DND-41 (cell line): Measurements from ENCODE around the gene DPYSL3.

Source experiments
- ATAC-seq: fragments of 200-7000 bp; cut with Tn5 transposase; 3 replicates; pipeline ENCODE4 v1.9.1; 2021; ENCODE audit warnings: low read depth; ENCODE audit not compliant: insufficient read depth
- DNase-seq: peaks from one replicate; pipeline ENCODE4 v3.0.0-alpha.2; 2020
- H2AFZ ChIP-seq: 2 replicates; pipeline ENCODE4 v1.6.0; 2012; ENCODE audit warnings: low read depth, low read length
- H3K27ac ChIP-seq: 2 replicates; pipeline ENCODE4 v1.5.1; 2012; ENCODE audit warnings: low read length, inconsistent platforms
- H3K27me3 ChIP-seq: fragments of 200-600 bp; sonication (generic); 2 replicates; pipeline ENCODE4 v1.6.0; 2012; ENCODE audit warnings: low read length, mild to moderate bottlenecking, inconsistent platforms; ENCODE audit not compliant: insufficient read depth, poor library complexity
- H3K36me3 ChIP-seq: 2 replicates; pipeline ENCODE4 v1.5.1; 2012; ENCODE audit warnings: low read length, inconsistent platforms; ENCODE audit not compliant: insufficient read depth
- H3K4me1 ChIP-seq: 2 replicates; pipeline ENCODE4 v1.5.1; 2012; ENCODE audit warnings: mild to moderate bottlenecking, low read length; ENCODE audit not compliant: insufficient read depth
- H3K4me2 ChIP-seq: 2 replicates; pipeline ENCODE4 v1.6.0; 2012; ENCODE audit warnings: mild to moderate bottlenecking, moderate library complexity, low read length, inconsistent platforms; ENCODE audit not compliant: insufficient read depth
- H3K4me3 ChIP-seq, 2 experiments: fragments of 200-600 bp in 1 of 2; shearing (Covaris generic) in 1 of 2; 2 replicates each; pipeline ENCODE4 v1.5.1; 2012 to 2016; ENCODE audit warnings: inconsistent platforms in 2 of 2, low read length in 2 of 2, mild to moderate bottlenecking in 2 of 2, low read depth in 1 of 2, moderate library complexity in 1 of 2
- H3K79me2 ChIP-seq: 2 replicates; pipeline ENCODE4 v1.6.0; 2012; ENCODE audit warnings: low read length, inconsistent platforms; ENCODE audit not compliant: insufficient read depth
- H3K9ac ChIP-seq: 2 replicates; pipeline ENCODE4 v1.6.0; 2012; ENCODE audit warnings: low read depth, mild to moderate bottlenecking, inconsistent platforms, low read length, moderate library complexity
- H3K9me3 ChIP-seq: 2 replicates; pipeline ENCODE4 v1.5.1; 2012; ENCODE audit warnings: low read length, moderate library complexity, mild to moderate bottlenecking, inconsistent platforms; ENCODE audit not compliant: insufficient read depth, severe bottlenecking
- H4K20me1 ChIP-seq: 2 replicates; pipeline ENCODE4 v1.6.0; 2012; ENCODE audit warnings: low read length; ENCODE audit not compliant: insufficient read depth
- EZH2 ChIP-seq: IDR thresholded peaks from 3 replicates; pipeline ENCODE4 v1.6.1; 2012; ENCODE audit warnings: borderline replicate concordance, low read depth, mild to moderate bottlenecking, moderate library complexity, low read length, inconsistent platforms; ENCODE audit not compliant: severe bottlenecking
- TF ChIP-seq, protein P1 (sequence below): IDR thresholded peaks from 2 replicates; pipeline ENCODE4 v1.5.1; 2012; ENCODE audit warnings: borderline replicate concordance, low read length, moderate library complexity, mild to moderate bottlenecking; ENCODE audit not compliant: poor library complexity, severe bottlenecking; ENCODE audit errors: extremely low read depth

Gene DPYSL3

DNA sequence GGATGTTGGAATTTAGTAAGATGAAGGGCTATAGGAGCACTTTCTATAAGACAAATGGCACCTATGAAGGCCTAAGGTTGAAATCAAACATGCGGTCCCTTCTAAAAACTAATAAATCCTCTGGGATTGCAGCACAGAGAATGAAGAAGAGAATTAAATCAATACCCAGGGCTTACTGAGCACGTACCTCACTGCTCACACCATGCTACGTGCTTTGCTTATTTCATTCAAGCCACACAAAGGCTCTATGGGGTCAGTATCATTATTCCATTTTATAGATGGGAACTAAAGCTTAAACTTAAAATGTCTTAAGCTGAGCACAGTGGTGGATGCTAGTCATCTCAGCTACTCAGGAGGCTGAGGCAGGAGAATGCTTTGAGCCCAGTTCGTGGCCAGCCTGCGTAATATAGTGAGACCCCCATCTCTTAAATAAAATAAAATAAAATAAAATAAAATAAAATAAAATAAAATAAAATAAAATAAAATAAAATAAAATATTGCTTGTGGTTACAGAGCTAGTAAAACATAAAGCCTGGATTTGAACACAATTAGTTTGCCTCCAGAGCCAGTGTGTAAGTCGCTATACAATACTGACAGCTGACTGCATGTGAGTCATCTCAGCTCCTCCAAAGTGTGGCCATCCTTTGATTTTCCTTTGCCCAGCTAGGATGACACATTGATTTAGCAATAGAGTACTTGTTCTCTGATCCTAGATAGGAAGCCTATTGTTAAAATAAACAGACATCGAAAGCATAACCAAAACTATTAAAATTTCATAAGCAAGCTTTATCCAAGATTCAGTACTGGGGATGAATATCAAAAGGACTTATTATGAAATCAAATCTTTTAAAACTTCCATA lies 20.9 kb upstream of the DPYSL3 start:
- Histone ChIP-seq H3K36me3 (no peaks in the 10 kb centered on the region), H3K4me1 (no peaks in the 10 kb centered on the region), H3K4me3 (no peak overlapping the region), H3K27ac (no peak overlapping the region), H4K20me1 (no peaks in the 10 kb centered on the region), H2AFZ (no peak overlapping the region), H3K9me3 (no peaks in the 10 kb centered on the region), H3K27me3 (no peaks in the 10 kb centered on the region), H3K79me2 (no peaks in the 10 kb centered on the region), H3K9ac (no peak overlapping the region), H3K4me2 (no peak overlapping the region)
- no peak for ATAC-seq
- TF ChIP-seq, protein P1, sequence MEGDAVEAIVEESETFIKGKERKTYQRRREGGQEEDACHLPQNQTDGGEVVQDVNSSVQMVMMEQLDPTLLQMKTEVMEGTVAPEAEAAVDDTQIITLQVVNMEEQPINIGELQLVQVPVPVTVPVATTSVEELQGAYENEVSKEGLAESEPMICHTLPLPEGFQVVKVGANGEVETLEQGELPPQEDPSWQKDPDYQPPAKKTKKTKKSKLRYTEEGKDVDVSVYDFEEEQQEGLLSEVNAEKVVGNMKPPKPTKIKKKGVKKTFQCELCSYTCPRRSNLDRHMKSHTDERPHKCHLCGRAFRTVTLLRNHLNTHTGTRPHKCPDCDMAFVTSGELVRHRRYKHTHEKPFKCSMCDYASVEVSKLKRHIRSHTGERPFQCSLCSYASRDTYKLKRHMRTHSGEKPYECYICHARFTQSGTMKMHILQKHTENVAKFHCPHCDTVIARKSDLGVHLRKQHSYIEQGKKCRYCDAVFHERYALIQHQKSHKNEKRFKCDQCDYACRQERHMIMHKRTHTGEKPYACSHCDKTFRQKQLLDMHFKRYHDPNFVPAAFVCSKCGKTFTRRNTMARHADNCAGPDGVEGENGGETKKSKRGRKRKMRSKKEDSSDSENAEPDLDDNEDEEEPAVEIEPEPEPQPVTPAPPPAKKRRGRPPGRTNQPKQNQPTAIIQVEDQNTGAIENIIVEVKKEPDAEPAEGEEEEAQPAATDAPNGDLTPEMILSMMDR = no peak
- TF ChIP-seq EZH2 = no peak
- DNase-seq = no peak

DNA sequence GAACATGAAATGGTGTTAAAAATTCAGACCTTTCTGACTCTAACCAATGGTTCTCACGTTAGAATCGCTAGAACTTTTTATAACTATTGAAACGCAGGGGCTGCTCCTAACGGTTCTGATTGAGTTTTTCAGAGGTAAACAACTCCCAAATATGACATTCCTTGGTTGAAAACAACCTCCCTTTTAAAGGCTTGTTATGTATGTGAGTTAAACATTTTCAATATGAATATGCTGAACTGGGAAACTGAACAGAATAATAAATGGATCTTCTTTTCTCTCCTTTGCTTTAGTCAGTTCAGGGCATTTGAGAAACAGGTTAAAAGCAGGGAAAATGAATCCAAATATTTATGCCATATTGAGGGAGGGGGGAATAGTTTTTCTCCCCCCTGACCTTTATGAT lies 13.2 kb upstream of the DPYSL3 start:
- Histone ChIP-seq H3K4me1 (no peaks in the 10 kb centered on the region), H3K4me3 (no peak overlapping the region), H3K27ac (no peak overlapping the region), H3K27me3 (no peaks in the 10 kb centered on the region), H3K9ac (no peak overlapping the region), H3K9me3 (no peaks in the 10 kb centered on the region), H3K36me3 (no peaks in the 10 kb centered on the region), H4K20me1 (no peaks in the 10 kb centered on the region), H2AFZ (no peak overlapping the region), H3K4me2 (no peak overlapping the region), H3K79me2 (no peaks in the 10 kb centered on the region)
- no peak for TF ChIP-seq EZH2
- TF ChIP-seq, protein P1 = no peak
- no peak for DNase-seq
- ATAC-seq = no peak

DNA sequence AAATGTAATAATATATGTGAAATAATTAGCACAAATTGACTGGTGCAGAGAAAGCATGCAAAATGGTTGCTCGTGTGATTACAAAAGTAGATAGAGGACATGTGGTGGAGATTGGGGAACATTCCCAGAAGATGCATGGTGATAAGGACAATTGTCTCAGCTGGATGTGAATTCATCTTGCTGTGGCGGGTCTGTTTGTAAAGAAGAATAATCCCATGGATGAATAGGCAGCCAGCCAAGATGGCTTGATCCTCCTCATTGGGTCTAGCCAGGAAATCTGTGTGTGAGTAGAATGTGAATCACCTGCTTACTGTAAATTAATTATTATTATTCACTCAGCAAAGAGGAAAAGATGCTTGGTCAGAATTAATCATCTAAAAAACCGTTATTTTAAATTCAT lies 12.6 kb upstream of the DPYSL3 start:
- H3K4me1 ChIP-seq = no peaks in the 10 kb centered on the region
- no peaks in the 10 kb centered on the region for H3K9me3 ChIP-seq
- no peak overlapping the region for H3K9ac ChIP-seq
- H2AFZ ChIP-seq = no peak overlapping the region
- DNase-seq (no peak), ATAC-seq (no peak)
- H3K27me3 ChIP-seq = no peaks in the 10 kb centered on the region
- H3K79me2 ChIP-seq = no peaks in the 10 kb centered on the region
- TF ChIP-seq, protein P1 = no peak
- TF ChIP-seq EZH2 = no peak
- no peaks in the 10 kb centered on the region for H4K20me1 ChIP-seq
- H3K36me3 ChIP-seq = no peaks in the 10 kb centered on the region
- H3K4me3 ChIP-seq = no peak overlapping the region
- no peak overlapping the region for H3K4me2 ChIP-seq
- no peak overlapping the region for H3K27ac ChIP-seq

GRCh38 chr5:147520450-147520849 lies 10.6 kb upstream of the DPYSL3 start:
- Histone ChIP-seq H3K4me3 (no peak overlapping the region), H3K79me2 (no peaks in the 10 kb centered on the region), H3K4me2 (no peak overlapping the region), H3K36me3 (no peaks in the 10 kb centered on the region), H2AFZ (no peak overlapping the region), H4K20me1 (no peaks in the 10 kb centered on the region), H3K4me1 (no peaks in the 10 kb centered on the region), H3K9ac (no peak overlapping the region), H3K9me3 (no peaks in the 10 kb centered on the region), H3K27me3 (no peaks in the 10 kb centered on the region), H3K27ac (no peak overlapping the region)
- no peak for ATAC-seq
- no peak for DNase-seq
- TF ChIP-seq, protein P1 = no peak
- TF ChIP-seq EZH2 = no peak
